ENCODE measurements around the gene MLX.
"Not testable (repeated sequence)": the region's sequence is repeated elsewhere in the genome, so short reads cannot be mapped to it uniquely, and the experiment has no call there.

The MLX gene

DNA sequence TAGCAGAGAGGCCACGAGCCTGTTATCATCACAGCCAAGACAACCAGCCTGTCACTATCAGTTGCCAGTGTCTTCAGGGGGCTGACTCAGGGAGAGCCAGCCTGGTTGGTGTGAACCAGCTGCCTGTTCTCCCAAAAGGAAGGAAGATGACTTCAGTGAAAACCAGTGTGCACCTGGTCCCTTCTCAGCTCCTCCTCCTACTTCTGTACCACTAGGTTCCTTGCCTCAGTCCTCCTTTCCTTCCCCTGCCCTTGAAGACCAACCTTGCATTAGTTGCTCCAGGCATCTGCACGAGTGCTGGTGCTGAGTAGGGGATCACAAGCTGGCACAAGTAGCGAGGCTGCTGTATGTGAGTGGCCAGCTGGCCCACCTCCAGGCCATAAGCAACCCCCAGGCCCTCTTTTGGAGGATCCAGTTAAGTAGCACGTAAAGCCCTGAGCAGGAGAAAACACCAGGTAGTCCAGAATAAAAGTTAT lies 51.1 kb downstream of the MLX start:
- ATAC-seq (replicated peaks): no peak
- no peak overlapping the region for H3K4me3 Mint-ChIP-seq
- H3K36me3 Mint-ChIP-seq (ENCODE audit: insufficient read depth): peaks cover 12% of the 10 kb centered on the region
- H3K27me3 Mint-ChIP-seq: no peaks in the 10 kb centered on the region
- H3K9me3 Mint-ChIP-seq: no peaks in the 10 kb centered on the region
- H3K27ac Mint-ChIP-seq: no peak overlapping the region
- DNase-seq: no peak
- peaks cover 0 to 5% of the 10 kb centered on the region in 2 donors for H3K4me1 Mint-ChIP-seq (ENCODE audit: low read depth in 2 of 2)

DNA sequence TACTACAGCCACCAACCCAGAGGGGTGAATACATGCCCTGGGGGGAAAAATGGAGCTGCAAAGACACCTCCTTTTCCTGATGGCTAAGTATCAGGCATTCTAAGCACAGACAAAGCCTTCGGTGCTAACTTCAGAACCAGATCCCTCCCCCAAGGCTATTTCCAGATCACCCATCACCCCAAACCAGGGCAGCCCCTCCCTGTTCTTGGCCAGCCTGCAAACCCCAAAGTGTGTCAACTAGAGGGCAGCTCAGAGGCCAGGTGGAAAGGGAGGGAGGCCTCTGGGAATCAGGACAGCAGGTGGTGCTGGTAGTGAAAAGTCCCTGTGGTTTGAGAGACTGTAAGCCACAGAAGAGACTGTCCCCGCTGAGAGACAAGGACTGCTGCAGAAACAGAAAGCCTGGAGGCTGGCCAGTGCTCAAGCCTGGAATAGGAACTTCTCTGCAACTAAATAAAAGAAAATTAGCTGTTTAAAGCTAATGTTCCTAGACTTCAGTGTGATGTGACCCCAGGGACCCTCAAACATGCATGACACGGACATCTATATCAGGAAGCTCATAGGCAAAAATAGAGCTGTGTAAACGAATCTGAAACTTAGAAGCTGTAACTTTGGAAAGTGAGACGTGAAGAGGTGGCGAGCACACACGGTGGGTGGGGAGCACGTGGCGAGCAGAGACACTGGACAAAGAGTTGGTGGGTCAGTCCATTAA lies 51.7 kb downstream of the MLX start:
- Mint-ChIP-seq H3K27ac (no peak overlapping the region), H3K4me3 (no peak overlapping the region), H3K27me3 (no peaks in the 10 kb centered on the region), H3K4me1 (ENCODE audit: low read depth in 2 of 2) (peaks cover 0 to 5% of the 10 kb centered on the region in 2 donors), H3K9me3 (no peaks in the 10 kb centered on the region), H3K36me3 (ENCODE audit: insufficient read depth) (peaks cover 9% of the 10 kb centered on the region)
- ATAC-seq (replicated peaks) (peak; percentile 26), DNase-seq (no peak)

DNA sequence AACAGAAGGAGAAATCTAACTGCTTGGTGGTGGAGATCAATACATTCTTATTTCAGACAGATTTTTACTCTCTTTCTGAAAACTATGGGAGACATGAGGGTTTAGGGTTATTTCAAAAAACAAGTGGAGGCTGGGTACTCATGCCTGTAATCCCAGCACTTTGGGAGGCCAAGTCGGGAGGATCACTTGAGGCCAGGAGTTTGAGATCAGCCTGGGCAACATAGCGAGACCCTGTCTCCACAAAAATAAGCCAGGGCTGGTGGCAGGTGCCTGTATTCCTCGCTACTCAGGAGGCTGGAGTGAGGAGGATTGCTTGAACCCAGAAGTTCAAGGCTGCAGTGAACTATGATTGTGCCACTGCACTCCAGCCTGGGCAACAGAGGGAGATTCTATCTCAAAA lies 55.1 kb downstream of the MLX start:
- H3K4me1 Mint-ChIP-seq (ENCODE audit: low read depth in 2 of 2); ATAC-seq (replicated peaks); H3K27me3 Mint-ChIP-seq; H3K4me3 Mint-ChIP-seq; H3K9me3 Mint-ChIP-seq; DNase-seq; H3K36me3 Mint-ChIP-seq (ENCODE audit: insufficient read depth): not testable (repeated sequence)
- H3K27ac Mint-ChIP-seq: peak overlapping the region in 1 of 2 donors; percentile 4
